Activated T-cell treated with anti-CD3 and anti-CD28 coated beads for 1 hour (primary cell): ENCODE measurements around the gene TBC1D7.

ENCODE experiments used
- DNase-seq: peaks from one replicate; pipeline ENCODE4 v3.0.0-alpha.2; 2020; ENCODE audit warnings: low read depth

TBC1D7 gene

DNA sequence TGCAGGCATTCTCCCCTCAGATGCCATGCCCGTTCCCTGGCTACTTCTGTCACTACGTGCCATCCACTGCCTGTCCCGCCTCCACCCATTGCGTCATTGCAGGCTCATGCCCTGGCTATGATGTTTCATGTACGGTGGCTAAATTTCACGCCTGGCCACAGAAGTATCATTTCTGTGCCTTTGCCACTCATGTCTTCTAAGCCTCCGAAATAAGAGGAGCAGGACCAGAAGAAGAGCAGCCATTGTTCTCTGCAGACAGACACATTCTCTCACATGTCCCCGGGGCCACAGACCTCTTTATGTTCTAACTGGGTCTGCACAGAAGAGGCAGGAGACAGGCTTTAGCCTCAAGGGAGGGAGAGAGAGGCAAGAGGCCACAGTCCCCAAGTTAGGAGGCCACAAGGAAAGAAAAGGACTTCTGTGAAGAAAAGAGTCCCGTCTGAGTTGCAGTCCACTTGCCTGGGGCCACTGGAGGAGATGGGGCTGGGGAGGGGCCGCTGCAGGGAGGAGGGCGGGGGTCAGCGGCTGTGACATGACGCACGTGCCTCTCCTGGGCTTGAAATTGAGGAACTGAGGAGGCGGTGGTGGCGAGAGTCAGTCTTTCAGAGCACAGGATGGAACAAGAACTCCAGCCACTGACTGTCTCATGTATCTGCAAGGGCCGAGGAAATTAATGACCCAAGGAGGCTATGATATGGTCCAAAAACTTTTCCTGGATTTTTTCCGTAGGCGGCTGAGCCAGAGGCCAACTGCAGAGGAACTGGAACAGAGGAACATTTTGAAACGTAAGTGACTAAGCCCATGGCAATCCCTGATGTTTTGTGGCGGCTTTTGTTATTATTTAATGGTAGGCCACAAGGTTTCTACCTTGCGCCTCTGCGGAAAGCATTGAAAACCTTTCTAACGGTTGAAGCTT is 55.9 kb downstream of the TBC1D7 start:
- no peak for DNase-seq

DNA sequence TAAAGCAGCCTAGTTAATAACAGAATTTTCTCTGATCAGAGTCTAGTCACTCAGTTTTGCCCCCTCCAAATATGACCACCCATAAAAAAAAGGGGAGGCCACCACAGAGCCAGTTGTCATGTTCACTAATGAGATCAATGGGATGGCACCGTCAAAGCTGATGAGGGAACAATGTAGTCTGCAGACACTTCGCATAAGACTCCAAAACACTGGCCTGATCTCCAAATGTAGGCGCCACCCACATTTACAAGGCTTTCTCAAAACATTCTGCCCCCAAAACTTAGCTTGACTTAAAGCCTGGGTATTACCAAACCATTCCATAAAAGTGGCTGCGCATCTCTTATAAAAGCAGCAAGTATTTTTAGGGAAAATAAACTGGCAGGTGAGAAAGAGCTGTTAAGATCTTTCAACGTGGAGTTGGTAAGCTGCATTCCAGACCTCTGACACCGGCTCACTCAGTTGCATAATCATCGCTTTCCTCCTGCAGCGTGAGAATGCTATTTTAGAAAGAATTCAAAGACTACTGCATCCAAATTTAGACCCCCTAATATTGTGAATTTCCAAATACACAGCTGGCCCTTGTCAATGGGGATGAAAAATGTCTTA is 59.3 kb downstream of the TBC1D7 start:
- no peak for DNase-seq

DNA sequence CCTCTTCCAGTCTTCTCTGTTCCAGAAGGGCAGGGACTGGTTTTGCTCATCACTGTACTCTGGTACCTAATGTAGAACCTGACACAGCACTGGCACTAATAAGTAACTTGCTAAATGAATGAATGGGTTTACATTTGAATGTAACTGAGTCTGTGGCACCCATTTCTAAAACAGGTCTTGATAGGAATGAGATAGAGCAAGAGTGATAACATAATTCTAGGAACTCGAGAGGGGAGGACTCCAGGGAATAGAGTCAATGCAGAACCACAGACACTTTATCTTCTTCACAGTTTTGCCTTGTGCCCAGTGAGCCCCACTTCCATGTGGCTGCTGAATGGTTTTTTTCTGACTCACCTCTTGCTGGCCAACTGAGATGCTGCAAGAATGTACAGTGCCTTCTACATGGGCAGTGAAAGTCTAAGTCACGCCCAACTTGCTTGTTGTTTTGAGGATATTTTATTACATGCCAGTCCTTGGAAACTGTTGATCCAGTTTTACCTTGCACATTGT is 61.1 kb downstream of the TBC1D7 start:
- no peak for DNase-seq

DNA sequence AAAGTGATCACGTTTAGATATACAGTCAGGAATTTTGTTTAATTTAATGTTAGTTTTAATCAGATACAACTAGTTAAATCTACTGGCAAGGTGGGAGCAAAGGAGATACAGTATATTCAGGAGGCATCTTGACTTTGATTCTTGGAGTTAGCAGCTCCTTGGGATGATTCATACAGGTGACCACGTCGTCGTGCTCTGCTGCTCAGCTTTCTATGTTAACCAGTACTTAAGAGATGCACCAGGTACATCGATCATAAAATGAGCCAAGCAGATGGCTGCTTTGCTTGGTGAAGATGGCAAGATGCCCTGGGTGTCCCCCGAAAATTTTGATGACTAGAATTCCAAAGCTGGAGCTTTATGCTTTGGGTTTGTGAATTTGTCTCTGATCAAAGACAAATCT is 64.7 kb downstream of the TBC1D7 start:
- no peak for DNase-seq

DNA sequence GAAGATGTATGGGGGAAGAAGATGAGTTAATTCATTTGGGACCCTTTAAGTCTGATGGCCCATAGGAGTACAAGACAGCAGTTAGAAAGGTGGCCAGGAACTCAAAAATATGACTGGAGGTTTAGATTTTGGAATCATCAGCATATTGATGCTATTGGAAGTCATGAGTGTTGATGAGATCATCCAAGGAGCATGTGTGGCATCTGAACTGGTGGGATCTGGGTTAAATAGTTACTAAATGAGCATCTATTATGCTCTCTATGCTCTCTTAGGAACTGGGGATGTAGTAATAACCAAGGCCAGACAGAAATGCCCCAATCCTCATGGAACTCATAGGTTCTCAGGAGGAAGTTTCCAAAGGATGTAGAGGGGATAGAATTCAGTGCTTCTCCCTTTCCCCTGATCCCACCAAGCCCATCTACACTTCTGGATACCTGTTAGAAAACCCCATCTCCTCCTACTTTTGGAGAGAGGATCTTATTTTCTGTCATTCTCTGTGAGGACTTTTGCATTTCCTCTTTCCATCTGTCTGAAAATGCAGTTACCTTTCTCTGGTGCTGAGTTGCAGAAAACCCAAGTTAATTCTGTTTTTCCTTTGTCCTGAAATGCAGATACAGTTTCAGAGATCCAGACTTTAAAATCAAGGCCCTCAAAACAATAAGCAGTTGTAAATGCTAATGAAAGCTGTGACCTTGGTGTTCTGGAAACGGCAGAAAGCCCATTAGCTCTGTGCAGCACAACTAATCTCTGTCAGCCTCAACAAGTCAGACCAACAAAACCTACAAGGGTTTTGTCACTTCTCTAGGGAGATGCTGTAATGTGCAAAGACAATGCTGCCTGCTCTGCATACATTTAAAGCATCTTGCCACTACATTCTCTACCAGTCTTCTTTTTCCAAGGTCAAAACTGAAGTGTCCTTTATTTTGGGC is 65.8 kb downstream of the TBC1D7 start:
- no peak for DNase-seq

DNA sequence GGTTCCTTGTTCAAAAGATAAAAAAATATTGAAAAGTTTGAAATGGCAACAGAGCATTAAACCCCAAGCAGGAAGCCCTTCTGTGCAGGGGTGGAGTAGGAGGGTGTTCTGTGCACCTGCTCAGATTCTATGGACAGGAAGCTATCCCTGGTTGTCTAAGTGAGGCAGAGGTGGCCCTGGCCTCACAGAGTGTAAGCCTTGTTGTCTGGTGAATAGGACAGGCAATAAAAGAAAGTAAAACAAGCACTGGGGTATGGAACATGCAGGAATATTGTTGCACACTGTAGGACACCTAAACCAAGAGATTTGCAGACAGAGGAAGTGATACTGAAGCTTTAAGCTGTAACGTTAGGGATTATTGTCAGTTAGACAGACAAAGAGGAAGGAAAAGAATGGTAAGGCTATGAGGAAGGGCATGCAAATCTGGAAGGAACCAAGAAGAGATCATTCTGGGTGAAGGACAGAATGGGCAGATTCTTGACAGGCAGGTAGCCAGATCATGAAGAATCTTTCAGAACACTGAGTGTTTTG is 66.8 kb downstream of the TBC1D7 start:
- DNase-seq = peak; percentile 5

DNA sequence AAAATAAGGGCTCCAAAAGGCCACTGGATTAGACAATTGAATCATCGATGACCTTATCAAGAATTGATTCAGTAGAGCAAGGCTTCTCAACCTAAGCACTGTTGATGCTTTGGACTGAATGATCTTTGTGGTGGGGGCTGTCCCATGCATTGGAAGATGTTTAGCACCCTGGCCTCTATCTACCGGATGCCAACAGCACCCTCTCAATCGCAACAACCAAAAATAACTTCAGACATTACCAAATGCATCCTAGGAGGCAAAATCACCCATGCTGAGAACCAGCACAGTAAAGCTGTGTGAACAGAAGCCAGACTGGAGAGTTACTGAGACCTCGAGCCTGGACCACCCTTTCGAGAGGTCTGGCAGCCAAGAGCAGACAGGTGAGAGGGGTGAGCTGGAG is 67.5 kb downstream of the TBC1D7 start:
- DNase-seq = no peak

DNA sequence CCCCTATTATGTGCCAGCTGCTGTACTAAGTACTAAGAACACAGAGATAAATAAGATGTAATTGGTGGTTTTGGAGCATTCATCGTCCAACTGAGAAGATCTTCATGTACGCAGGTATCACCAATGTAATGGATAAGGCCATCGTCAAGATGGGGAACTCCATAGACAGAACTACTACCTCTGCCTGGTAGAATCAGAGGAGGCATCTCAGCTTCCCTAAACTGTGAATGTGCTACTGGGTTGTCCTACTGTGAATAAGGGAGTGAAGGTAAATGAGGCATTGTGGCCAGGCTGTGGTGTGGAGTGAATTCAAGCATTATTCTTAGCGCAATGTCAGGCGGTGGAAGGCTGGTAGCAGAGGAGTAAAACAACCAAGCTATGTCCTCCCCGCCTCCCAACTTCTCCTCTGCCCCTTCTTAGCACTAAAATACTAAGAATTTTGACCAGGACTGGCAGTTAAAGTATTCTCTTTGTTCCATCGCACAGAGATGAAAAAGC is 68.2 kb downstream of the TBC1D7 start:
- DNase-seq = no peak

DNA sequence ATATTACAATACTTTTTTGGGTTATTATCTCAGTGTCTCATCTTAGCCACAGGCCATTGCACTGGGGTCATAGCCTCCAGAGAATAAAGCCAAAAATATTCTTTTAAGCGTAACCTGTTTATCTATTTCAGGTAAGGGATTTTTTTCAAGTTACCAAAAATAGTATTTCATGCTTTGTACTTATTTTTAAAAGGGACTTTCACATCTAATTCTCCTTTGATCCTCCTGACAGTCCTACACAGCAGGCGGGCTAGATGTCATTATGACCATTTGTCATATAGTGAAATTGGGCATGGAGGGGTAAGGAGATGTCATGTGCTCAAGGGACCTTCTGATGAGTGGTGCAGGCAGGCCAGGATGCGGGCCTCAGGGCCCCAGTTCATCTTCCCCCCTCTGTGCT is 68.9 kb downstream of the TBC1D7 start:
- DNase-seq = no peak

DNA sequence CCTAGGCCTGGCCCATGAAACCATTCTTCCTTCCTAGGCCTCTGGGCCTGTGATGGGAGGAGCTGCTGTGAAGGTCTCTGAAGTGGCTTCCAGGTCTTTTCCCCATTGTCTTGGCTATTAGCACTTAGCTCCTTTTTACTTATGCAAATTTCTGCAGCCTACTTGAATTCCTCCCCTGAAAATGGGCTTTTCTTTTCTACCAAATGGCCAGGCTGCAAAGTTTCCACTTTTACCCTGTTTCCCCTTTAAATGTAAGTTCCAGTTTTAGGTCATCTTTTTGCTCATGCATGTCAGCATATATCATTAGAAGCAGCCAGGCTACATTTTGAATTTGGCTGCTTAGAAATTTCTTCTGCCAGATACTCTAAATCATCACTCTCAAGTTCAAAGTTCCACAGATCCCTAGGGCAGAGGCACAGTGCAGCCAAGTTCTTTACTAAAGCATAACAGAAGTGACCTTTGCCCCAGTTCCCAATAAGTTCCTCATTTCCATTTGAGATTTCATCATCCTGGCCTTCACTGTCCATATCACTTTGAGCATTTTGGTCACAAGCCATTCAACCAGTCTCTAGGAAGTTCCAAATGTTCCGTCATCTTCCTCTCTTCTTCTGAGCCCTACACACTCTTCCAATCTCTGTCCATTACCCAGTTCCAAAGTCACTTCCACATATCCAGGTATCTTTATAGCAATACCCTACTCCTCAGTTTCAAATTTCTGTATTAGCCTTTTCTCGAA is 71.9 kb downstream of the TBC1D7 start:
- no peak for DNase-seq
